GM12878 (cell line): ENCODE data around the gene RAB2B. TPM values are rescaled to one million over a fixed set of nuclear protein-coding genes. Genes with fewer than 3 reads are reported as not detected.

Experiments
- CBFB ChIP-seq: IDR thresholded peaks from 2 replicates; pipeline ENCODE4 v1.6.1; 2016; ENCODE audit warnings: antibody characterized with exemption, low read depth
- CEBPZ ChIP-seq: fragments of 150-350 bp; IDR thresholded peaks from 2 replicates; pipeline ENCODE4 v1.6.1; 2016; ENCODE audit warnings: low read depth, low read length
- CHD1 ChIP-seq: IDR thresholded peaks from 2 replicates; pipeline ENCODE4 v1.6.1; 2012; ENCODE audit warnings: low read depth, low read length, improper control_type of control experiment
- EED ChIP-seq: sonication (generic); IDR thresholded peaks from 2 replicates; pipeline ENCODE4 v1.6.1; 2016; ENCODE audit warnings: antibody characterized with exemption, low read depth
- FOXK2 ChIP-seq: fragments of 450-650 bp; IDR thresholded peaks from 2 replicates; pipeline ENCODE4 v1.6.1; 2017; ENCODE audit warnings: mild to moderate bottlenecking, moderate library complexity
- IKZF2 ChIP-seq, 2 experiments: fragments of 450-650 bp; IDR thresholded peaks; 2 replicates each; pipeline ENCODE4 v1.6.1; 2017; ENCODE audit warnings: mild to moderate bottlenecking in 2 of 2, moderate library complexity in 2 of 2
- MAX ChIP-seq: IDR thresholded peaks from 2 replicates; pipeline ENCODE4 v1.6.1; 2012; ENCODE audit warnings: low read depth, low read length, improper control_type of control experiment
- MEF2A ChIP-seq: IDR thresholded peaks from 2 replicates; pipeline ENCODE4 v1.6.1; 2011; ENCODE audit warnings: low read depth, mild to moderate bottlenecking, low read length, moderate library complexity; ENCODE audit not compliant: insufficient read depth
- MLLT1 ChIP-seq: fragments of 450-650 bp; IDR thresholded peaks from 2 replicates; pipeline ENCODE4 v1.6.1; 2016; ENCODE audit warnings: mild to moderate bottlenecking
- NBN ChIP-seq: fragments of 450-650 bp; IDR thresholded peaks from 2 replicates; pipeline ENCODE4 v1.6.1; 2016
- NFIC ChIP-seq: IDR thresholded peaks from 2 replicates; pipeline ENCODE4 v1.6.1; 2012; ENCODE audit warnings: low read depth, mild to moderate bottlenecking, inconsistent platforms, low read length, moderate library complexity
- NFXL1 ChIP-seq: fragments of 450-650 bp; IDR thresholded peaks from 2 replicates; pipeline ENCODE4 v1.6.1; 2017; ENCODE audit warnings: antibody characterized with exemption, mild to moderate bottlenecking, borderline replicate concordance
- NR2C2 ChIP-seq: IDR thresholded peaks from 2 replicates; pipeline ENCODE4 v1.6.1; 2011; ENCODE audit warnings: borderline replicate concordance, low read depth; ENCODE audit not compliant: control insufficient read depth, insufficient read length
- PAX8 ChIP-seq: fragments of 450-650 bp; IDR thresholded peaks from 2 replicates; pipeline ENCODE4 v1.6.1; 2017; ENCODE audit warnings: mild to moderate bottlenecking, moderate library complexity
- RAD21 ChIP-seq: IDR thresholded peaks from 2 replicates; pipeline ENCODE4 v1.6.1; 2011; ENCODE audit warnings: mild to moderate bottlenecking, low read depth, low read length, moderate library complexity; ENCODE audit not compliant: insufficient read depth
- SMC3 ChIP-seq: IDR thresholded peaks from 2 replicates; pipeline ENCODE4 v1.6.1; 2011; ENCODE audit warnings: low read length, improper control_type of control experiment, borderline replicate concordance
- SPI1 ChIP-seq: IDR thresholded peaks from 2 replicates; pipeline ENCODE4 v1.6.1; 2011; ENCODE audit warnings: low read depth, mild to moderate bottlenecking, low read length, moderate library complexity, borderline replicate concordance; ENCODE audit not compliant: insufficient read depth
- TBL1XR1 ChIP-seq: IDR thresholded peaks from 2 replicates; pipeline ENCODE4 v1.6.1; 2012; ENCODE audit warnings: low read depth, low read length, improper control_type of control experiment
- TCF3 ChIP-seq: IDR thresholded peaks from 2 replicates; pipeline ENCODE4 v1.6.1; 2012; ENCODE audit warnings: low read depth, mild to moderate bottlenecking, low read length, borderline replicate concordance; ENCODE audit not compliant: insufficient read depth
- ZNF207 ChIP-seq: fragments of 450-650 bp; IDR thresholded peaks from 2 replicates; pipeline ENCODE4 v1.6.1; 2014; ENCODE audit warnings: antibody characterized with exemption, mild to moderate bottlenecking, borderline replicate concordance
- ZNF687 ChIP-seq: fragments of 450-650 bp; IDR thresholded peaks from 2 replicates; pipeline ENCODE4 v1.6.1; 2017; ENCODE audit warnings: mild to moderate bottlenecking, moderate library complexity
- ZZZ3 ChIP-seq: IDR thresholded peaks from 2 replicates; pipeline ENCODE4 v1.6.1; 2011; ENCODE audit warnings: low read depth; ENCODE audit not compliant: control insufficient read depth, insufficient read length
- polyA plus RNA-seq, 11 experiments: library from polyadenylated mRNA; depleted of rRNA in 4 of 11; unstranded in 6 of 11; stranded (reverse) in 5 of 11; fragments of >200 nt; fragmentation: Nextera tagmentation in 4 of 11; fragmentation: Illumina TruSeq in 1 of 11; extraction: Ambion mirVana in 4 of 11; extraction: Trizol in 1 of 11; gene quantifications; 1 replicate in 1 of 11; 2 replicates in 10 of 11; pipeline versions ENCODE4 v1.2.1 to v1.2.3, GENCODE V29; 2011 to 2016; ENCODE audit warnings: inconsistent platforms in 2 of 11, missing spikeins in 2 of 11, low read depth in 1 of 11
- total RNA-seq, 4 experiments: library from RNA; depleted of rRNA in 3 of 4; stranded (reverse); fragments of >200 nt in 3 of 4; fragmentation: Illumina TruSeq in 1 of 4; extraction: Trizol in 1 of 4; gene quantifications; 2 replicates each; pipeline versions ENCODE4 v1.2.1 to v1.2.3, GENCODE V29; 2013 to 2021

The RAB2B gene
- total and polyA plus RNA-seq, 10 of the 15 experiments (the other 5 are each of a cell fraction or from before 2014, with no cell fraction given): 5.6 to 45.1 (median 12.5) TPM

GRCh38 chr14:21476925-21477681 is at the start of gene RAB2B, which contains the start of gene TOX4 (continued):
- TF ChIP-seq SPI1 (peak; percentile 65; the same call in 1 of the 2 replicates), PAX8 (no peak), ZZZ3 (no peak), MAX (peak; percentile 24; the same call in 1 of the 2 replicates), FOXK2 (0 out of 2 replicates have a peak, but pooled peaks have one; percentile 69), MLLT1 (peak; percentile 71), EED (no peak), ZNF207 (peak; percentile 55; the same call in 1 of the 2 replicates), NFXL1 (no peak), TBL1XR1 (peak; percentile 87), NR2C2 (no peak), RAD21 (peak; percentile 40; the same call in 1 of the 2 replicates), IKZF2 (IDR thresholded peaks at IDR 0.05) (peak; percentile 9 to 37; a peak in 1 of 4 replicates), CEBPZ (no peak), MEF2A (0 out of 2 replicates have a peak, but pooled peaks have one; percentile 44), CBFB (no peak), NFIC (no peak), ZNF687 (no peak), SMC3 (peak; percentile 41), NBN (peak; percentile 97), CHD1 (no peak), TCF3 (no peak)
